GM12878 (cell line): ENCODE data around the gene MEGF9. TPM values are rescaled to one million over a fixed set of nuclear protein-coding genes. Genes with fewer than 3 reads are reported as not detected.

ENCODE experiments used
- ATAC-seq: fragments of 200-7000 bp; cut with Tn5 transposase; 3 replicates; pipeline ENCODE4 v1.9.1; 2020; ENCODE audit warnings: mild to moderate bottlenecking, moderate library complexity
- BruUV-seq: library from RNA; stranded (reverse); fragments of 400-500 nt; replicated peaks from 2 replicates; lab custom pipeline; 2021; lab: Mats Ljungman, UMichigan
- CTCF ChIA-PET: fragments of 300-600 bp; sonication (Branson Sonifier 250); formaldehyde crosslinking; extraction: SDS; loops from one replicate; lab custom pipeline; 2021; ENCODE audit warnings: inconsistent platforms; lab: Yijun Ruan, JAX
- POLR2A ChIA-PET: fragments of 350-600 bp; formaldehyde crosslinking; extraction: SDS; loops from one replicate; lab custom pipeline; 2021; ENCODE audit warnings: inconsistent platforms; lab: Charles Lee
- RAD21 ChIA-PET: fragments of 300-600 bp; sonication (Branson Sonifier 250); formaldehyde crosslinking; loops from one replicate; lab custom pipeline; 2023; ENCODE audit warnings: antibody characterized with exemption; ENCODE audit not compliant: unreplicated experiment; lab: Charles Lee
- SMC1A ChIA-PET: fragments of 300-600 bp; sonication (Branson Sonifier 250); formaldehyde crosslinking; loops from one replicate; lab custom pipeline; 2023; ENCODE audit not compliant: unreplicated experiment, uncharacterized antibody; lab: Charles Lee
- DNase-seq: peaks from one replicate; pipeline ENCODE4 v3.0.0-alpha.2; 2011; ENCODE audit warnings: low read depth, low spot score
- FAIRE-seq: peaks from 3 replicates; lab custom pipeline; 2011; peaks lifted over from hg19 to GRCh38; lab: Jason Lieb, UNC
- H2AFZ ChIP-seq: 2 replicates; pipeline ENCODE4 v1.6.0; 2011; ENCODE audit warnings: low read depth, low read length, control low read depth; ENCODE audit not compliant: control insufficient read depth
- H3K27ac ChIP-seq: 2 replicates; pipeline ENCODE4 v1.5.1; 2011; ENCODE audit warnings: control low read depth; ENCODE audit not compliant: control insufficient read depth, insufficient read depth
- H3K27me3 ChIP-seq, 2 experiments: replicated peaks in 1 of 2; 2 replicates each; pipeline versions ENCODE4 v1.6.0 to v1.6.1; 2011; ENCODE audit warnings: low read length in 1 of 2; ENCODE audit not compliant: control insufficient read depth in 2 of 2, insufficient read depth in 2 of 2
- H3K36me3 ChIP-seq, 2 experiments: 2 replicates each; pipeline ENCODE4 v1.5.1; 2011; ENCODE audit warnings: low read length in 1 of 2; ENCODE audit not compliant: control insufficient read depth in 2 of 2, insufficient read depth in 2 of 2
- H3K4me1 ChIP-seq: 2 replicates; pipeline ENCODE4 v1.6.1; 2011; ENCODE audit warnings: mild to moderate bottlenecking, low read length, moderate library complexity, mixed read lengths; ENCODE audit not compliant: control insufficient read depth, insufficient read depth
- H3K4me2 ChIP-seq: 2 replicates; pipeline ENCODE4 v1.6.0; 2011; ENCODE audit warnings: control low read depth; ENCODE audit not compliant: control insufficient read depth, insufficient read depth
- H3K4me3 ChIP-seq: fragments of 200-600 bp; sonication (generic); 2 replicates; pipeline ENCODE4 v1.5.1; 2016
- H3K79me2 ChIP-seq: 2 replicates; pipeline ENCODE4 v1.6.0; 2011; ENCODE audit warnings: low read length; ENCODE audit not compliant: control insufficient read depth, insufficient read depth
- H3K9ac ChIP-seq: 2 replicates; pipeline ENCODE4 v1.8.0; 2011; ENCODE audit warnings: low read length, control low read depth, mixed read lengths; ENCODE audit not compliant: control insufficient read depth, insufficient read depth
- H3K9me3 ChIP-seq: replicated peaks from 3 replicates; pipeline ENCODE4 v1.5.1; 2011; ENCODE audit warnings: mild to moderate bottlenecking, low read length; ENCODE audit not compliant: control insufficient read depth, insufficient read depth
- H4K20me1 ChIP-seq: 2 replicates; pipeline ENCODE4 v1.6.0; 2011; ENCODE audit not compliant: control insufficient read depth, insufficient read depth
- FOXM1 ChIP-seq: IDR thresholded peaks from 2 replicates; pipeline ENCODE4 v1.6.1; 2012; ENCODE audit warnings: low read depth, mild to moderate bottlenecking, inconsistent platforms, low read length, moderate library complexity
- MTA3 ChIP-seq: IDR thresholded peaks from 2 replicates; pipeline ENCODE4 v1.6.1; 2012; ENCODE audit warnings: low read length, inconsistent platforms, borderline replicate concordance
- NFYB ChIP-seq: IDR thresholded peaks from 2 replicates; pipeline ENCODE4 v1.6.1; 2011; ENCODE audit warnings: low read depth, mild to moderate bottlenecking, low read length, improper control_type of control experiment, moderate library complexity; ENCODE audit not compliant: insufficient read depth
- NR2F1 ChIP-seq: fragments of 450-650 bp; conservative IDR thresholded peaks from 2 replicates; pipeline ENCODE4 v1.6.1; 2017; ENCODE audit warnings: mild to moderate bottlenecking
- PAX5 ChIP-seq: IDR thresholded peaks from 2 replicates; pipeline ENCODE4 v1.6.1; 2011; ENCODE audit warnings: low read depth, low read length, borderline replicate concordance
- RELA ChIP-seq: fragments of 450-650 bp; IDR thresholded peaks from 2 replicates; pipeline ENCODE4 v1.8.0; 2014; ENCODE audit warnings: borderline replicate concordance; ENCODE audit not compliant: partially characterized antibody
- SMC3 ChIP-seq: IDR thresholded peaks from 2 replicates; pipeline ENCODE4 v1.6.1; 2011; ENCODE audit warnings: low read length, improper control_type of control experiment, borderline replicate concordance
- STAT3 ChIP-seq: IDR thresholded peaks from 2 replicates; pipeline ENCODE4 v1.6.1; 2011; ENCODE audit warnings: low read depth, low read length, improper control_type of control experiment
- SUPT20H ChIP-seq: IDR thresholded peaks from 2 replicates; pipeline ENCODE4 v1.6.1; 2011; ENCODE audit warnings: low read depth, mild to moderate bottlenecking, low read length, moderate library complexity, borderline replicate concordance; ENCODE audit not compliant: control insufficient read depth
- TAF1 ChIP-seq: IDR thresholded peaks from 2 replicates; pipeline ENCODE4 v1.6.1; 2011; ENCODE audit warnings: mild to moderate bottlenecking, low read depth, low read length, borderline replicate concordance
- TCF12 ChIP-seq: IDR thresholded peaks from 2 replicates; pipeline ENCODE4 v1.6.1; 2011; ENCODE audit warnings: low read depth, mild to moderate bottlenecking, low read length
- YY1 ChIP-seq: IDR thresholded peaks from 2 replicates; pipeline ENCODE4 v1.6.1; 2011; ENCODE audit warnings: low read depth, mild to moderate bottlenecking, low read length
- ZNF217 ChIP-seq: fragments of 450-650 bp; IDR thresholded peaks from 2 replicates; pipeline ENCODE4 v1.6.1; 2017; ENCODE audit warnings: antibody characterized with exemption, mild to moderate bottlenecking
- WGBS: methylation state at CpG from one replicate; pipeline ENCODE4 v1.1.6; 2016; ENCODE audit warnings: low lambda C conversion rate; ENCODE audit not compliant: insufficient replicate concordance, insufficient coverage; ENCODE audit errors: missing lambda C conversion rate; 5-methylcytosine and 5-hydroxymethylcytosine counted together
- in situ Hi-C: fragments of 300-500 bp; cut with MboI; formaldehyde crosslinking; loops from 9 replicates; pipeline ENCODE4 v1.14.3; 2018; ENCODE audit warnings: mixed read lengths
- intact Hi-C: fragments of 100-400 bp; cut with micrococcal nuclease; formaldehyde crosslinking; loops from one replicate; pipeline ENCODE4 v1.14.2; 2022; ENCODE audit not compliant: unreplicated experiment
- polyA plus RNA-seq, 11 experiments: library from polyadenylated mRNA; depleted of rRNA in 4 of 11; unstranded in 6 of 11; stranded (reverse) in 5 of 11; fragments of >200 nt; fragmentation: Nextera tagmentation in 4 of 11; fragmentation: Illumina TruSeq in 1 of 11; extraction: Ambion mirVana in 4 of 11; extraction: Trizol in 1 of 11; gene quantifications; 1 replicate in 1 of 11; 2 replicates in 10 of 11; pipeline versions ENCODE4 v1.2.1 to v1.2.3, GENCODE V29; 2011 to 2016; ENCODE audit warnings: inconsistent platforms in 2 of 11, missing spikeins in 2 of 11, low read depth in 1 of 11
- total RNA-seq, 4 experiments: library from RNA; depleted of rRNA in 3 of 4; stranded (reverse); fragments of >200 nt in 3 of 4; fragmentation: Illumina TruSeq in 1 of 4; extraction: Trizol in 1 of 4; gene quantifications; 2 replicates each; pipeline versions ENCODE4 v1.2.1 to v1.2.3, GENCODE V29; 2013 to 2021
- TF ChIP-seq, protein P1 (sequence below): fragments of 450-650 bp; formaldehyde crosslinking; IDR thresholded peaks from 2 replicates; pipeline ENCODE4 v1.4.0; 2022; ENCODE audit warnings: mild to moderate bottlenecking, moderate library complexity
- TF ChIP-seq, protein P2 (sequence below): IDR thresholded peaks from 2 replicates; pipeline ENCODE4 v1.6.1; 2012; ENCODE audit warnings: low read depth, low read length, improper control_type of control experiment
- TF ChIP-seq, protein P3 (sequence below): IDR thresholded peaks from 2 replicates; pipeline ENCODE4 v1.6.1; 2012; ENCODE audit warnings: low read depth, low read length, improper control_type of control experiment
- TF ChIP-seq, protein P4 (sequence below): fragments of 450-650 bp; formaldehyde crosslinking; IDR thresholded peaks from 2 replicates; pipeline ENCODE4 v1.5.0; 2022; ENCODE audit warnings: mild to moderate bottlenecking, missing genetic modification characterization

The MEGF9 gene
- total and polyA plus RNA-seq, 10 of the 15 experiments (the other 5 are each of a cell fraction or from before 2014, with no cell fraction given): 0.71 to 5.1 (median 2.6) TPM

DNA sequence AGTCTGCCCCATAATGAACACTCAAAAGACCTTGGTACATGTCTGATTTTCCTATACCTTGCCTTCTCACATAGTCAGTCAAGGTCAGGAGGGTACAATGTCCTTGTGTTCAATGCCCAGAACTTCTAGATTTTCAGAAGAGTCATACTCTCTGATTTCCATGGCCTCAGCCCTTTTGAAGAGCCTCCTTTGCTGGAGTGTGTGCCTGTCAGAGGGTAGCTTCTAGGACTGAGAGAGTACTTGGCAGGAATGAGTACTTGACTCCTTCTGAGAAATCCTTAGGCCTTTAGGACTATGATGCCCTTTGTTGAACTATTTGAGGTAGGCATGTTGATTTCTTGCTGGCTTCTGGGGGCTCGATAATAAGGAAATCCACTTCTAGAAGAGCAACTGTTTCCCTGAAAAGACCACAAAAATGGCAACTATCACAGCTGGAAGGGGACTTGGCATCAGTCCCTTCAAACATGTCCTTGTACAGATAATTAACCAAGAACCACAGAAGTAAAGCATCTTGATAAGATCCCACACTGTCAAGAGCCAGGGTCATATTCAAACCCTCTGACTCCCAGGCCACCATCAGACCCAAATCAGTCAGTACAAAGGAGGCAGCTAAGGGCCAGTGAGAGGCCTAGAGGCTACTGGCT is 10.6 kb upstream of the MEGF9 start:
- no peaks in the 10 kb centered on the region for H3K36me3 ChIP-seq
- no peak for ATAC-seq
- TF ChIP-seq RELA (no peak), NFYB (no peak), MTA3 (no peak), STAT3 (no peak), ZNF217 (no peak), TCF12 (no peak), YY1 (no peak), TAF1 (no peak), FOXM1 (no peak), SUPT20H (no peak), NR2F1 (no peak), PAX5 (no peak), SMC3 (no peak)
- TF ChIP-seq, protein P1, sequence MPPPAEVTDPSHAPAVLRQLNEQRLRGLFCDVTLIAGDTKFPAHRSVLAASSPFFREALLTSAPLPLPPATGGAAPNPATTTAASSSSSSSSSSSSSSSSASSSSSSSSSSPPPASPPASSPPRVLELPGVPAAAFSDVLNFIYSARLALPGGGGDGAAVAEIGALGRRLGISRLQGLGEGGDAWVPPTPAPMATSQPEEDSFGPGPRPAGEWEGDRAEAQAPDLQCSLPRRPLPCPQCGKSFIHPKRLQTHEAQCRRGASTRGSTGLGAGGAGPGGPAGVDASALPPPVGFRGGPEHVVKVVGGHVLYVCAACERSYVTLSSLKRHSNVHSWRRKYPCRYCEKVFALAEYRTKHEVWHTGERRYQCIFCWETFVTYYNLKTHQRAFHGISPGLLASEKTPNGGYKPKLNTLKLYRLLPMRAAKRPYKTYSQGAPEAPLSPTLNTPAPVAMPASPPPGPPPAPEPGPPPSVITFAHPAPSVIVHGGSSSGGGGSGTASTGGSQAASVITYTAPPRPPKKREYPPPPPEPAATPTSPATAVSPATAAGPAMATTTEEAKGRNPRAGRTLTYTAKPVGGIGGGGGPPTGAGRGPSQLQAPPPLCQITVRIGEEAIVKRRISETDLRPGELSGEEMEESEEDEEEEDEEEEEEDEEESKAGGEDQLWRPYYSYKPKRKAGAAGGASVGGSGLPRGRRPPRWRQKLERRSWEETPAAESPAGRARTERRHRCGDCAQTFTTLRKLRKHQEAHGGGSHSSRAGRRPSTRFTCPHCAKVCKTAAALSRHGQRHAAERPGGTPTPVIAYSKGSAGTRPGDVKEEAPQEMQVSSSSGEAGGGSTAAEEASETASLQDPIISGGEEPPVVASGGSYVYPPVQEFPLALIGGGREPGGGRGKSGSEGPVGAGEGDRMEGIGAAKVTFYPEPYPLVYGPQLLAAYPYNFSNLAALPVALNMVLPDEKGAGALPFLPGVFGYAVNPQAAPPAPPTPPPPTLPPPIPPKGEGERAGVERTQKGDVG (CRISPR knock-in tag): no peak
- TF ChIP-seq, protein P2, sequence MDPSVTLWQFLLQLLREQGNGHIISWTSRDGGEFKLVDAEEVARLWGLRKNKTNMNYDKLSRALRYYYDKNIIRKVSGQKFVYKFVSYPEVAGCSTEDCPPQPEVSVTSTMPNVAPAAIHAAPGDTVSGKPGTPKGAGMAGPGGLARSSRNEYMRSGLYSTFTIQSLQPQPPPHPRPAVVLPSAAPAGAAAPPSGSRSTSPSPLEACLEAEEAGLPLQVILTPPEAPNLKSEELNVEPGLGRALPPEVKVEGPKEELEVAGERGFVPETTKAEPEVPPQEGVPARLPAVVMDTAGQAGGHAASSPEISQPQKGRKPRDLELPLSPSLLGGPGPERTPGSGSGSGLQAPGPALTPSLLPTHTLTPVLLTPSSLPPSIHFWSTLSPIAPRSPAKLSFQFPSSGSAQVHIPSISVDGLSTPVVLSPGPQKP: no peak
- TF ChIP-seq, protein P3, sequence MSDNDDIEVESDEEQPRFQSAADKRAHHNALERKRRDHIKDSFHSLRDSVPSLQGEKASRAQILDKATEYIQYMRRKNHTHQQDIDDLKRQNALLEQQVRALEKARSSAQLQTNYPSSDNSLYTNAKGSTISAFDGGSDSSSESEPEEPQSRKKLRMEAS: no peak
- TF ChIP-seq, protein P4, sequence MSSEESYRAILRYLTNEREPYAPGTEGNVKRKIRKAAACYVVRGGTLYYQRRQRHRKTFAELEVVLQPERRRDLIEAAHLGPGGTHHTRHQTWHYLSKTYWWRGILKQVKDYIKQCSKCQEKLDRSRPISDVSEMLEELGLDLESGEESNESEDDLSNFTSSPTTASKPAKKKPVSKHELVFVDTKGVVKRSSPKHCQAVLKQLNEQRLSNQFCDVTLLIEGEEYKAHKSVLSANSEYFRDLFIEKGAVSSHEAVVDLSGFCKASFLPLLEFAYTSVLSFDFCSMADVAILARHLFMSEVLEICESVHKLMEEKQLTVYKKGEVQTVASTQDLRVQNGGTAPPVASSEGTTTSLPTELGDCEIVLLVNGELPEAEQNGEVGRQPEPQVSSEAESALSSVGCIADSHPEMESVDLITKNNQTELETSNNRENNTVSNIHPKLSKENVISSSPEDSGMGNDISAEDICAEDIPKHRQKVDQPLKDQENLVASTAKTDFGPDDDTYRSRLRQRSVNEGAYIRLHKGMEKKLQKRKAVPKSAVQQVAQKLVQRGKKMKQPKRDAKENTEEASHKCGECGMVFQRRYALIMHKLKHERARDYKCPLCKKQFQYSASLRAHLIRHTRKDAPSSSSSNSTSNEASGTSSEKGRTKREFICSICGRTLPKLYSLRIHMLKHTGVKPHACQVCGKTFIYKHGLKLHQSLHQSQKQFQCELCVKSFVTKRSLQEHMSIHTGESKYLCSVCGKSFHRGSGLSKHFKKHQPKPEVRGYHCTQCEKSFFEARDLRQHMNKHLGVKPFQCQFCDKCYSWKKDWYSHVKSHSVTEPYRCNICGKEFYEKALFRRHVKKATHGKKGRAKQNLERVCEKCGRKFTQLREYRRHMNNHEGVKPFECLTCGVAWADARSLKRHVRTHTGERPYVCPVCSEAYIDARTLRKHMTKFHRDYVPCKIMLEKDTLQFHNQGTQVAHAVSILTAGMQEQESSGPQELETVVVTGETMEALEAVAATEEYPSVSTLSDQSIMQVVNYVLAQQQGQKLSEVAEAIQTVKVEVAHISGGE: no peak
- WGBS: 83% methylated on average over 1 of the region's 1 CpG
- no peaks in the 10 kb centered on the region for H4K20me1 ChIP-seq
- H3K4me2 ChIP-seq: no peak overlapping the region
- DNase-seq: no peak
- ChIA-PET POLR2A (interaction anchor here (0.6 kb wide), 1 partner anchor 326 kb away, joined by 6 read pairs; no protein-coding TSS in a partner anchor), RAD21 (no interaction called here), SMC1A (no interaction called here), CTCF (no interaction called here)
- no TSS peak for BruUV-seq
- FAIRE-seq: no peak
- H3K27me3 ChIP-seq: no peaks in the 10 kb centered on the region; a peak in 1 of 4 replicates
- H3K27ac ChIP-seq: no peak overlapping the region
- H3K4me3 ChIP-seq: no peak overlapping the region
- no peaks in the 10 kb centered on the region for H3K79me2 ChIP-seq
- intact Hi-C loops: no loop called here
- H3K9me3 ChIP-seq: no peaks in the 10 kb centered on the region
- no peak overlapping the region for H2AFZ ChIP-seq
- in situ Hi-C loops: no loop called here
- H3K4me1 ChIP-seq: peaks cover 7% of the 10 kb centered on the region
- H3K9ac ChIP-seq: no peak overlapping the region
